KG1 (cell line): ENCODE measurements around the gene GRM1.

Experiments used
- DNase-seq: peaks from one replicate; lab custom pipeline; 2025; lab: John Stamatoyannopoulos, UW

GRM1 gene

DNA sequence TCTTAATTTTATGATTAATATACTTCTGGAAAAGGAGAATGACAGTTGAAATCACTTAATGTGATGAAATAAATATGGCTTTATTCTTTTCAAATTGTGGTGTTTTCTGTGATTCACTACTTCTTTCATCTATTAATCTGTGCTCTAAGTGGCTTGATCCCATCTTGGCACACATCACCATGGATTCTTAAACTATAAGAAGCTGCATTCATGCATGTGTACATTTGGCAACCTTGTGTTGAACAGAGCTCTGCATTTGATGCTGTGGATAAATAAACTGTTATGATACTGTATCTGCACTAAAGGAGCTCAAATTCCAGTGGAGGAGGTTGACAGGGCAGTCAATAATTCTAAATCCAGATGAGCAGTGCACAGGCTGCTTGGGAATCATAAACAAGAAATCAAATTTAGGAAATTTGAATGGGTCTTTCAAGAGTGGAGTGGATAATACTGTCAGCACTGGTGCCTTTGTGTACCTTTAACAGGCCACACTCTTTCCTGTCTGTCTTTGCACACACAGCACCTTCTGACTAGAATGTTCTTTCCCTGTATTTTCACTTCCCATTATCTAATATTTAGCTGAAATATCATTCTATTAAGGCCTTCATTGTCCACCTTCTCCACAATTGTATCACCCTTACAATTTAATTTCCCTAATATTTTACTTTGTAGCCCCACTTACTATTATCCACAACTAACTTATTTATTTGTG lies 252.9 kb downstream of the GRM1 start:
- DNase-seq: no peak

DNA sequence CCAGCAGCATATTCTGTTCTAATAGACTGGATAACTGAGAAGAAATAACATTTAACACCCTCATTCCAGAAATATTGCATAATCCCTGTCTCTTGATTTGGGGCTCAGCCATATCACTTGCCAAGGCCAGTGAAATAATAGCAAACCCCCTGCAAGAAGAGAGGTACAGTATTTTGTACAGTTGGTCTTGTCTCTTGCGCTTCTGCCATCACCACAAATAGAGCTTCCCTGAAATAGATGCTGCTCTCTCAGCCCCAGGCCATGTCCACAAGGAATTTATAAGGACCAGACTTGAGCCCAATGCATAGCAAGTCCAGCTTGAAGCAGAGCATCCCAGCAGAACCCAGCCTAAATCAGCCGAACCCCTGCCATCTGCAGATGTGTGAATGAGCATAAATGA lies 254.0 kb downstream of the GRM1 start:
- DNase-seq: no peak

DNA sequence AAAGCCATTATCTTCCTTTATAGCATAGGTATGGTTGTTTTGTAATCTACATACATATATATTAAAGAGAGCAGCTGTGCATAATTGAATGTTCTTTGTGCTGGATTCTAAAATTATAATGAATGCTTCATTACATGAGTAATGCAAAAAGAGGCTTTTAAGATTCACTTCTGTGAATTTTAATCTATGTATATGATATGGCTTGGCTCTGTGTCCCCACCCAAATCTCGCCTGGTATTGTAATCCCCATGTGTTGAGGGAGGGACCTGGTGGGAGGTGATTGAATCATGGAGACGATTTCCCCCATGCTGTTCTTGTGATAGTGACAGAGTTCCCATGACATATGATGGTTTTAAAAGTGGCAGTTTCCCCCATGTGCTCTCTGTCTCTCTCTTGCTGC lies 255.4 kb downstream of the GRM1 start:
- no peak for DNase-seq

DNA sequence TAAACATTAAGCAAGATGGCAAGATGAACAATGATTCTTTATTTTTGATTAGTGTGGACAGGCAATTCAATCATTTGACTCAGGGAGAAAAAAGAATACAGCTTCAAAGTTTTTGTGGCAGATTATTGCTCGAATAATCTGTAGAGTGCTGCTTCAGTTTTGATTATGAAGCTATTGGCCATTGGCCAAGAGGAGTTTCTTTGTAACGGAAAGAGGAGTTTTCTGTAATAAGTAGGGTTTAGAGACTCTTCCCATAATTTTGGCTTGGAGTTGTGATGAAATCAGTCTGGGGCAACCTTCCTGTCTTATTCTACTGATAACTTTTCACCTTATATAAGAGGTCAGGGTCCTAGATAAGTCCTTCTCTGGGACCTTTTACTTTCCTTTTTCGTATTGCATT lies 258.1 kb downstream of the GRM1 start:
- no peak for DNase-seq

DNA sequence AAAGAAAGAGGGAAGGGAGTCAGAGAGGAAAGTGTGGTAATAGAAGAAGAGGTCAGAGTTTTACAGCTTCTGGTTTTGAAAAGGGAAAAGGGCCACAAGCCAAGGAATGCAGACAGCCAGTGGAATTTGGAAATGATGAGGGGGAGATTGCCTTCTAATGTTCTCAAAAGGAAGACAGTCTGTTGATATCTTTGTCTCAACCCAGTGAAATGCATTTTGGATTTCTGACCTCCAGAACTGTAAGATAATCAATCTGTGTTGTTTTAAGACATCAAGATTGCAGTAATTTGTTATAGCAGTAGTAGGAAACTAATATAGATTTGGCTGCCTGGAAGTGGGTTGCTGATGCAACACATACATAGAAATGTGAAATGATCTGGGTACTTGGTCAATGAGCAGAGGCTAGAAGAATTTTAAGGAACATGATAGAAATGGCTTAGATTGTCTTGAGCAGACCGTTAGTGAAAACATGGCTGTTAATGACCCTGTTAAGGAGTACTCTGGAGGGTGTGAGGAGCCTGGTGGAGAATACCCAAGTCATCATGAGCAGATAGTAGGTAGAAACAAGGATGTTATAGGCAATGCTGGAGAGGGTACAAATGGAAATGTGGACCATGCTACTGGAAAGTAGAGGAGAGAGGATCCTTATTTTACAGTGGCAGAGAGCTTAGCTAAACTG lies 259.0 kb downstream of the GRM1 start:
- no peak for DNase-seq

DNA sequence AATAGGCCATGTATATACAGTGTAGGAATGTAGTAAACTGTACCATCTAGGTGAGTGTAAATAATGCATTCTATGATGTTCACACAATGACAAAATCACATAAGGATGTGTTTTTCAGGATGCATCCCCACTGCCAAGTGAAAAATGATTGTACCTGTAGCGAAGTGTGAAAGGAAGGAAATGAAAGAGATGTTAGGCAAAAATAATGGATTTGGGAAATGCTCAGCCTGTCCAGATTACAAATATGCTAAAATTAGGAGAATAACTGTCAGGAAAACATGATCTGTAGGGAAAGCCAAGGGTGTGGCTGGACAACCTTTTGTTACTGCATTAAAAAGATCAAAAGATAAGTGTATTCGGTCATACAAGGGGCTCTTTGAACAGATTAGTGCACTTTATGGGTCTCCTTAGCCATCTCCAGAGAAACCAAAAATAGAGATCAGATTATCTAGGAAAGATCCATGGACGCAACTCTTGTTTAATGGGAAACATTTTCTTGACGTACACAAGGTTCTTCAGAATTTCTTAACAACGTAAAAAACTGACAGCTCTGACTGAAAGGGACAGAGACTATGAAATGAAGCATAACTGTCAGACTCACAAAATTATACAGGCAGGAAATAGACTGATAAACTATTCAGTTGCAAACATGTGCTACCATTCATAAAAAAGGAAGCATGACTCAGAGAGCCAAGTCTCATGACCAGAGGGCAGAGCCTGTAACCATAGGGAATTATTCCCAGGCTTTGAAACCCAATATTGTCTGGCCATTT lies 261.1 kb downstream of the GRM1 start:
- DNase-seq: peak; percentile 18

DNA sequence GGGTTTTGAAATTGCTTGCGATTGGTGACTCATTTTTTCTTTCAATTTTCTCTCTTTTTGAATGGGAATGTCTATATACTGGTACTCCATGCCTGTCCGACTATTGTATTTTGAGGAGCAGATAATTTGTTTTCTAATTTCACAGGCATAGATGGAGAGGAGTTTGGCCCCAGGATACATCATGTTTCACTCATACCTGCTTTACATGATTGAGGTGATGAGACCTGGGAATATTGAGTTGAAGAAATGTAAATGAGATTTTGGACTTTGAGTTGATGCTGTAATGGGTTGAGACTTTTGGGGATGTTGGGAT lies 261.7 kb downstream of the GRM1 start:
- DNase-seq: no peak

DNA sequence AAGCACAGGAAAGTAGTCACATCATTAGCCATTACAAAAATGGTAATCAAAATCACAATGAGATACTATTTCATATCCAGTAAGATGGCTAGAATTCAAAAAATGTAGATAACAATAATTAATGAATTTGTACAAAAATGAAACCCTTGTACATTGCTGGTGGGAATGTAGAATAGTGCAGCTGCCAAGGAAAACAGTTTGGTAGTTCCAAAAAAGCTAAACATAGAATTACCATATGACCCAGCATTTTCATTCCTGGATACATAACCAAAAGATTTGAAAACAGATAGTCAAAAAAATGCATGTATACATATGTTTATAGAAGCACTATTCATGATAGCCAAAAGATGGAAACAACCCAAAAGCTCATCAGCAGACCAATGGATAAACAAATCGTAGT lies 263.6 kb downstream of the GRM1 start:
- DNase-seq: no peak

DNA sequence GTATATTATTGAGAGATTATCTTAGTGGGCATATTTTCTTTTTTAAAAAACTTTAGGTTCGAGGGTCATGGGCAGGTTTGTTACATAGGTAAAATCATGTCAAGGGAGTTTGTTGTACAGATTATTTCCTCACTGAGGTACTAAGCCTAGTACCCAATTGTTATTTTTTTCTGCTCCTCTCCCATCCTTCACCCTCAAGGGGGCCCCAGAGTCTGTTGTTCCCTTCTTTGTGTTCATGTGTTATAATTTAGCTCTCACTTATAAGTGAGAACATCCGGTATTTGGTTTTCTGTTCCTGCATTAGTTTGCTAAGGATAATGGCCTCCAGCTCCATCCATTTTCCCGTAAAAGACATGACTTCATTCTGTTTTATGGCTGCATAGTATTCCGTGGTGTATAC lies 266.8 kb downstream of the GRM1 start:
- no peak for DNase-seq

DNA sequence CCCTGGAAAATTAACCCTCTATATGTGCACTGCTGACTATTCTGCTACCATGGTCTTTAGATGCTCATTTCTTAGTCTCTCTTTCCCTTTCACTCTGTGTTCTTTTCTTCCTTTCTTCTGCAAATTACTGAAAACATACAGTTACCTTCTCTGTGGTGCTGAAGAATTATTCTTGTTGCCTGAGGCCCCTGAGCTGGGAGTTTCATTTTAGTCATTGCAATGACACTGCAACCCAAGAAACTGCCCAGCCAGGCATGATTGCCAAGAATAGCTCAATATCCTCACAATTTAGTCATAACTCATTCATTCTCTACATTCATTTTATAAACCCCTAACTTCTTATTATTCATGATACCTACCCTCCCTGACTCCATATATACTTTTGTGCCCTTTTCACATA lies 269.0 kb downstream of the GRM1 start:
- DNase-seq: no peak

DNA sequence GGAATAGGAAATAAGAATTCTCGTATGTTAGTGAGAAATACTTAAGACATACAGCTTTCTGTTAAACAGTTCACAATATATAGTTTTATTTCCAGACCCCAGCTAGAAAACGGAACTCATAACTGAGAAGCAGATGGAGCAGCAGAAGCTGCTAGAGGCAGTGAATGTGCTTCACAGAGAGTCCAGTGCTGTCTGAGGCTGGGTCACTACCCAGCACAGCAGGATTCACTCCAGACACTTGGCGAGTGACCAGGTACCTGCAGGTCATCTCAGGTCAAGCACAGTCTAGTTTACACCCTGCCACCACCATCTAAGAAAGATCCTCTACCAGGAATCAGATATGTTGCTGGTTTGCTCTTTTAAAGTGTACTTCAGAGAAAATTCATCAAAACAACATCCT lies 271.7 kb downstream of the GRM1 start:
- DNase-seq: no peak

DNA sequence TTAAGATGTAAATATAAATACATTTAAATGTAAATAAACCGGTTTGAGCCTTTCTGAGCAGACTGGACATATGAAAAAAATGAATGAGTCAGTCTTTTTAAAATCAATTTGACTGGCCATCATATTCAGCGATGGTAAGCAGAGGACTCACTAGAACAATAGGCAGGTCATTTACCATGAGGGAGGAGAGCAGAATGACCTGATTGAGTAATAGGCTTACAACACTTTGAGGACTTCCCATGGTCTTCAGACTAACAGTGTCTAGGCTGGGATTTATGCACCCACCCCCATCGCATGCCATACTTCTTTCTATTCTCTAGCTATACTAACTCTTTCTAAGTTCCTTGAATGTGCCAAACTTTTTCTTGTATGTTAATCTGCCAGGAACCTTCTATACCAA lies 272.9 kb downstream of the GRM1 start:
- no peak for DNase-seq

DNA sequence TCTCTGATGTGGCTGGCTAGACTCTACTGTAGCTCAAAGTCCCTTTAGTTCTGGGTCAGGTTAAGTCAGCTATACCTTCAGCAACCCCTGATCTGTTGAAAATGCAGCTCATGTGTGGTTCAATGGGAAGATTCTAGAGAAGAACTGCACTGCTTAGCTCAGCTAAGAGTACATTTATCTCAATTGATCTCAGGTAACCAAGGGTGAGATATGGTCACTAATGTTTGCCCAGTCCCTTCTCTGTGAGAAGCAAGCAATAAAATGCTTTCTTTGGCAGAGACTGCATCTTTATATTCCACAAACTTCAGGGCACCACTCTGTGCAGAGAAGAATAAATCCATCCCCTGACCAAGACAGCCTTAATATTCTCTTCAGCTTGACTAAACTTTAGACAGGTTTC lies 274.1 kb downstream of the GRM1 start:
- DNase-seq: no peak

DNA sequence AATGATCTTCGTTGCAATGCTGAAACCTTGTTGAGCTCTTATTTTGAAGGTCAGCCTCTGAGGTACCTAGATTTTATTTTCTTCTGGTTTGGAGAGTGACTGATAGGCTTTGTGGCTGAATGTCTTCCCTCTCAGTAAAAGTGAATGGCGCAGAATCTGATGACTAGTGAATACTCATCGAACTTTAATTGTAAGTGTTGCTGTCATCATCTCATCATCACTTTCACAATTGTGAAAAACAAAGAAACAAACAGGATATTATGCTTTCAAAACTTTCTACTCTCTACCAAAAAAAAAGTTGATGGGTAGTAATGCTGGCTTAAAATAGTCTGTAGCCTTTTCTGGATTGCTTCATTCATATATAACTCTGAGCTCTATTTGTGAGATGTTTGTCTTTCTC lies 275.3 kb downstream of the GRM1 start:
- DNase-seq: no peak

DNA sequence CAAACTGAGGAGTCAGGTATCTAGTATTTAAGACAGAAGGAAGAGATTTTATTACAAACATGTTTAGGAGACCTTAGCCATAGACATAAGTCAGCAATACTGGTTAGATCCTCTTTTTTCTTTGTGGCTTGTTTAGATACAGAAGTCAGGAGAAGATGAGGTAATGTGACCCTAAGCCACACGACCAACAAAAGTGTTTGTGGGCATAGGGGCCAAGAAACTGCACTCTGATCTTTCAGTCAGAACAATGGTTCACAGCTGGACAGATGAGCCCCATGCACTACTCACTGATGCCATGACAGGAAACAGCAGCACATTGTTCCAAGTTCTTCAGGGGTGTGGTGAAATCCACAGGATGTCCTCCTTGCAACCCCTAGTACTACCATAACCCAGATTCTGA lies 276.2 kb downstream of the GRM1 start:
- no peak for DNase-seq

DNA sequence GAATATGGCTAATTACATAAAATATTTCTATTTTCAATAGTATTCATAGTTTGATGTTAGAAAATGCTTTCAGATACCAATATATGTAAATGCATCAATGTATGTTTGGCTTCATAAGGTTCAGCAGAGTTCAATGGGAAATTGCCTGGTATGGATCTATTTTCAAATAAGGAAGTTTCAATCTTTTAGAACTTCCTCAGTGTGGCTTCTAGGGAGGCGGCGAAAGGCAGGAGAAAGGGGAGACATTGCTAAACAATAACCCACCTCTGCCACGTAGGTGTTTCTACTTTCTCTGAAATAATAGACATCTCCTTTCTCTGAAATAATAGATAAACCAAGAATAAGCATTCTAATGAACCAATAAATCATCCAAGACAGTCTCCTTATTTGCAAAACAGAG lies 277.1 kb downstream of the GRM1 start:
- DNase-seq: no peak

DNA sequence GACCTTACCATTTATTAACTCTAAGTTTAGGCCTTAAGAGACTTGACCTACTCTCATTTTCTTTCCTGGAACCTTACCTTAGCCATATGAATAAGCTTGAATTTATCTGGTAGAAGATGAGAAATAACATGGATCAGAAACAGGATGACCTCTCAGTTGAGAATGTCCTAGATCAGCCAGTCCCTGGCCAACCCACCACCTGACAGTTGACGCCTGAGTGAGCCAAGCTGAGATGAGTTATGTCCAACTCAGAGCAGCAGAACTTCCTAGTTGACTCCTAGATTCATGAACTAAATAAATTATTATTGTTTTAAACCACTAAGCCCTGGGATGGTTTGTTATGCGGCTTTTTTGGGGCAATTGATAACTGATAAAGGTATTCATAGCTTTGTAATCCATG lies 281.8 kb downstream of the GRM1 start:
- DNase-seq: no peak

DNA sequence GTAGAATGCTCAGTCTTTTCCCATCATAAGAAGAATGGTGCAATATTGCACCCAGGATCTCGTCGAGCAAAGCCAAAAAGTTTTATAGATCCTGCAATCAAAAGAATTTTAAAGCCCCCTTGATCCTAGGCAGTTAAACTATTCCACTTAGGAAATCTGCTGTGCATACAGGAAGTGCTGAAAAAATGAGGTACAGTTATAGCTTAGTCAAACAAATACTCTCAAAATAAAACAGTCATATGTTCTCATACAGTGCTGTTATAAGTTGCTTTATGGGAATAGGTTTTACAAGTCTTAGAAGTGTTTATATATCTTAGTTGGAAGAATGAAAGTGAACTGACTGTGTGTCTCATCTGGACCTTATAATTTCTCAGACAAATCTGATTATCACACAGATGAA lies 282.2 kb downstream of the GRM1 start:
- no peak for DNase-seq

DNA sequence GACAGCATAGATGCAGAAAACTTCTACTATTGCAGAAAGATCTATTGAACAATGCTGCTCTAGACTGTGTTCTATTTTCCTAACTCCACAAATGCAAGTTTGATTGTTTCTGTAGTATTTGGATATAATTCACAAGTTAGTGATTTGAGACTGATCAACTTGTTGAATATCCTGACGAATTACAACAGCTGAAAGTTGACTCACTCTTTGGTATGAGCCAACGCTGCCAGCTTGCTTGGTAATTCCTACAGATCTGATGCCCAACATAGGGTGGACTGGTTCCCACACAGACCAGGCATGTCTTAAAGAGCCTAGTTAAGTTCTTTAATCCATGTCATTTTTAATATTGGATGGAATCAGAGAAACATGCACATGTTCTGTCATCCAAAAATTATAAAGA lies 283.7 kb downstream of the GRM1 start:
- DNase-seq: no peak

DNA sequence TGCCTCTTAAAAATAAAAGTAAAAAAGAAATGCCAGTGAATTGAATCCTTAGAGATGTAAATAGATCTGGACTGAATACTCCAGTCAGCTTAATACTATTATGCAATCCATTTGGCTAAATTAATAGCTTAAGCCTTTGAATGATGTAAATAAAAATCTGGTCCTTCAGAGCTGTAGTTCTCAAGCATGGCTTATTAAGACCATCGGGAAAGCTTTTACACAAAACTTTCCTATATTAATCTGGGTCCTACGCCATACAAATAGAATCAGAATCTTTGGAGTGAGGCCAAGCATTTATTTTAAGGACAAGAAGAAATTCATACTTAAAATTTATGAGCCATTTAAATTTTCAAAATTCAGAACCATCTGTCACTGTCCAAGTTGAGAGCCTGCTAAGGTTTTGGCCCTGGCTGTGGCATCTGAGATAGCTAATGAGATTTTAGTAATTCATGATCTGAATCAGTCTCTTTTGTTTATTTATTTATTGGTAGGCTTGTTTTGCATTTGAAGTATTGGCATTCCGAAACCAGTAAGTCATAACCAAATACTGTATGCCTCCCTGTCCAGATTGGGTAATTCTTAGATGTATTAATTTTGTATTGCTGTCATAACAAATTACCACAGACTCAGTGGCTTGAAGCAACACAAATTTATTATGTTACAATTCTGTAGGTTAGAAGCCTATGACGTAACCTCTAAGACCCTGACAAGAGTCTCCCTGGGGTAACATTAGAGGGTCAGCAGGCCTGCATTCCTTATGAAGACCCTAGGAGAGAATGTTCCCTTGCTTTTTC lies 286.7 kb downstream of the GRM1 start:
- no peak for DNase-seq

DNA sequence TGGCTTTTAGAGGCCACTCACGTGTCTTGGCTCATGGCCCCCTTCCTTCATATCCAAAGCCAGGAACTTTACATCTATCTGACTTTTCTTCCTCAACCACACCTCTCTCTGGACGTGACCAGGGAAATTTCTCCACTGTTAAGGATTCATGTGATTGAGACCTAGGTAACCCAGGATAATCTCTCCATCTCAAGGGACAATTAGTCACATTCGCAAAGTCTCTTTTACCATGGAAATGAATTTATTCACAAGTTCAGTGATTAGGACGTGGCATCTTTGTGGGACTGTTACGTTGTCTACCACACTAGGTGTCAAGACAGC lies 287.3 kb downstream of the GRM1 start:
- no peak for DNase-seq

DNA sequence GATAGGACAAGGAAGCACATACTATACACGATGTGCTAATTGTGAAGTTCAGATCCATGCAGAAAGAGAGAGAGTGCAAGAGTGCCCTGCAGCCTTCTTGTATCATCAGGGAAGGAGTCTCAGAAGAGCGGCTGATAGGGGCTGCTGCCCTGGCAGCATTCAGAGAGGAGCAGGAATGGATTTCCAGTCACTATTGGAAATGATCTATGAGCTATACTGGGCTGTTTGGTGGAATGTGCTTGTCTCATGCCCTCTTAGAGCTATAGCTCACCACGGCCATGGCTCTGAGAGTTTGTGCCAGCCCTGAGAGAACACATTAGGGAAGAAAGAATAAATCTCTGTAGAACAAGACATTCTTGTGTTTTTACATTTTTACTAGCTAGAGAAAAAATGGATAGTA lies 302.2 kb downstream of the GRM1 start:
- DNase-seq: no peak

DNA sequence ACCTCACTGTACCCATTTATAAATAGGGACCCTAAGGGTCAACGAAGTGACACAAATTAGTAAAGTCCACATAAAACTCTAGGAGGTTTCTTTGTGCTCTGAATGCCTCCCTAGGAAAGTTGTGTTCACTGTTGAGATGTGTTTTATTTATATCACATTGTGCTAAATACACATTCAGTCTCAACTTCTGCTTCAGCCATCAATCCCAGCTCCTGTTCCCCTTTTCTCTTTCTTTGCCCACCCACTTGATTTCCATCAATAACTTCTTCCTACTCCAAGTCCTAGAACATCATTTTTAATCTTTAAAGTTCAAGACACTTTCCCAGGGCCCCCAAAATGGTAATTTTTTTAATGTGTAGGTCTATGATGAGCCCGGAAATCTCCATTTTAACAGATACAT lies 306.5 kb downstream of the GRM1 start:
- no peak for DNase-seq
